Measurements from ENCODE around the gene MTA3.

Gene MTA3

DNA sequence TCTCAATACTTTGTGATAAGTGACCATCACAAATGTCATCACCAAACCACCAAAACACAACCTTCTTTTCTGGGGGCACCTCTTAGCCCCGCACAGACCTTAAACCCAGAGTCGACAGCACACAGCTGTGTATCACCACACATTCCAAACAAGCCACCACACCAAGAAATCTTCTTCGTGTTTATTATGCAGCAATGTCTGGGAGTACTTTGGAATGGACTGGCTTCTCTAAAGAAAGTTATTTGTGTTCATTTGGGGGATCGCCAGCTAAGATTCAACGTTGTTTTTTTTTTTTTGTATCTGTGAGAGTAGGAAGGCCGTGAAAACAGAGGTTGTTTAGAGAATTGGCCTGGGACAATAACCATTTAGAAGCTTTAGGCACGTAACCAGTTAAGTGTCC, 1.1 kb upstream of the MTA3 start:
- Histone ChIP-seq H3K4me1 (ENCODE audit: insufficient read depth, insufficient read length) (peaks cover 2% of the 10 kb centered on the region), H3K27me3 (ENCODE audit: insufficient read depth, insufficient read length) (no peaks in the 10 kb centered on the region), H3K36me3 (ENCODE audit: insufficient read depth, insufficient read length, low read length) (peaks cover 6% of the 10 kb centered on the region), H3K4me3 (ENCODE audit: insufficient read length, low read depth) (peak overlapping the region; percentile 21), H3K9ac (ENCODE audit: insufficient read length, low read depth) (peak overlapping the region; percentile 74), H3K9me3 (ENCODE audit: insufficient read depth, low read length) (no peaks in the 10 kb centered on the region)
- no peak for TF ChIP-seq SUZ12 (IDR thresholded peaks at IDR 0.05; ENCODE audit: extremely low read depth, insufficient read depth, insufficient read length)
- TF ChIP-seq YY1 (IDR thresholded peaks at IDR 0.05; ENCODE audit: insufficient read depth, insufficient read length): no peak
- no peak for TF ChIP-seq ZNF274 (IDR thresholded peaks at IDR 0.05; ENCODE audit: low read depth, low read length)
- no peak for DNase-seq (ENCODE audit: low read depth, low spot score)

GRCh38 chr2:42567806-42568400, 529 bp upstream of the MTA3 start:
- Histone ChIP-seq H3K9me3 (ENCODE audit: insufficient read depth, low read length) (no peaks in the 10 kb centered on the region), H3K4me1 (ENCODE audit: insufficient read depth, insufficient read length) (peaks cover 2% of the 10 kb centered on the region), H3K27me3 (ENCODE audit: insufficient read depth, insufficient read length) (no peaks in the 10 kb centered on the region), H3K9ac (ENCODE audit: insufficient read length, low read depth) (peak overlapping the region; percentile 74), H3K4me3 (ENCODE audit: insufficient read length, low read depth) (peak overlapping the region; percentile 21), H3K36me3 (ENCODE audit: insufficient read depth, insufficient read length, low read length) (peaks cover 10% of the 10 kb centered on the region)
- DNase-seq (ENCODE audit: low read depth, low spot score): peak; percentile 68
- TF ChIP-seq SUZ12 (IDR thresholded peaks at IDR 0.05; ENCODE audit: extremely low read depth, insufficient read depth, insufficient read length): no peak
- TF ChIP-seq YY1 (IDR thresholded peaks at IDR 0.05; ENCODE audit: insufficient read depth, insufficient read length): no peak
- no peak for TF ChIP-seq ZNF274 (IDR thresholded peaks at IDR 0.05; ENCODE audit: low read depth, low read length)

GRCh38 chr2:42569116-42569711, 782 bp downstream of the MTA3 start:
- H3K9ac ChIP-seq (ENCODE audit: insufficient read length, low read depth): peak overlapping the region; percentile 90
- TF ChIP-seq YY1 (IDR thresholded peaks at IDR 0.05; ENCODE audit: insufficient read depth, insufficient read length) (no peak), ZNF274 (IDR thresholded peaks at IDR 0.05; ENCODE audit: low read depth, low read length) (no peak), SUZ12 (IDR thresholded peaks at IDR 0.05; ENCODE audit: extremely low read depth, insufficient read depth, insufficient read length) (no peak)
- no peaks in the 10 kb centered on the region for H3K27me3 ChIP-seq (ENCODE audit: insufficient read depth, insufficient read length)
- H3K36me3 ChIP-seq (ENCODE audit: insufficient read depth, insufficient read length, low read length): peaks cover 16% of the 10 kb centered on the region
- peaks cover 4% of the 10 kb centered on the region for H3K4me1 ChIP-seq (ENCODE audit: insufficient read depth, insufficient read length)
- no peaks in the 10 kb centered on the region for H3K9me3 ChIP-seq (ENCODE audit: insufficient read depth, low read length)
- H3K4me3 ChIP-seq (ENCODE audit: insufficient read length, low read depth): peak overlapping the region; percentile 74
- no peak for DNase-seq (ENCODE audit: low read depth, low spot score)

GRCh38 chr2:42569883-42570282, 1.5 kb downstream of the MTA3 start:
- Histone ChIP-seq H3K4me3 (ENCODE audit: insufficient read length, low read depth) (peak overlapping the region; percentile 74), H3K36me3 (ENCODE audit: insufficient read depth, insufficient read length, low read length) (peaks cover 20% of the 10 kb centered on the region), H3K27me3 (ENCODE audit: insufficient read depth, insufficient read length) (no peaks in the 10 kb centered on the region), H3K9ac (ENCODE audit: insufficient read length, low read depth) (peak overlapping the region; percentile 90), H3K4me1 (ENCODE audit: insufficient read depth, insufficient read length) (peaks cover 4% of the 10 kb centered on the region), H3K9me3 (ENCODE audit: insufficient read depth, low read length) (no peaks in the 10 kb centered on the region)
- DNase-seq (ENCODE audit: low read depth, low spot score): no peak
- TF ChIP-seq SUZ12 (IDR thresholded peaks at IDR 0.05; ENCODE audit: extremely low read depth, insufficient read depth, insufficient read length) (no peak), YY1 (IDR thresholded peaks at IDR 0.05; ENCODE audit: insufficient read depth, insufficient read length) (no peak), ZNF274 (IDR thresholded peaks at IDR 0.05; ENCODE audit: low read depth, low read length) (no peak)

DNA sequence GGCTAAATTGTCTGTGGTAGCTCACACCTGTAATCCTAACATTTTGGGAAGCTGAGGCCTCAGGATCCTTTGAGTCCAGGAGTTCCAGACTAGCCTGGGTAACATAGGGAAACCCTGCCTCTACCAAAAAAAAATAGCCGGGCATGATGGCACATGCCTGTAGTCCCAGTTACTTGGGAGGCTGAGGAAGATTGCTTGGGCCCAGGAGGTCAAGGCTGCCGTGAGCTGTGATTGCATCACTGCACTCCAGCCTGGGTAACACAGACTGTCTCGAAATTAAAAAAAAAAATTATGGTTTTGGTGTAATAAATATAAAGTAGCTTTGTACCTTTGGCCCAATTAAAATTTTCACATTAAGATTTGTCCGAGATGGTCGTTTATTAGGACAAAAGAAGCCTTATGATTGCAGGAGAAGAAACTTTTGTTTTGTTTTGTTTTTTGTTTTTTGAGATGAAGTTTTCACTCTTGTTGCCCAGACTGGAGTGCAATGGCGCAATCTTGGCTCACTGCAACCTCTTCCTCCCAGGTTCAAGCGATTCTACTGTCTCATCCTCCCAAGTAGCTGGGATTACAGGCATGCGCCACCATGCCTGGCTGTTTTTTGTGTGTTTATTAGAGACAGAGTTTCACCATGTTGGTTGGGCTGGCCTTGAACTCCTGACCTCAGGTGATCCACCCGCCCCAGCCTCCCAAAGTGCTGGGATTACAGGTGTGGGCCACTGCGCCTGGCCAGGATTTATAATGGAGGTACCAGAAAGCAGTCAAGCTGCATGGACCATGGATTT, 4.1 kb downstream of the MTA3 start:
- TF ChIP-seq YY1 (IDR thresholded peaks at IDR 0.05; ENCODE audit: insufficient read depth, insufficient read length) (no peak), ZNF274 (IDR thresholded peaks at IDR 0.05; ENCODE audit: low read depth, low read length) (no peak), SUZ12 (IDR thresholded peaks at IDR 0.05; ENCODE audit: extremely low read depth, insufficient read depth, insufficient read length) (no peak)
- peaks cover 32% of the 10 kb centered on the region for H3K36me3 ChIP-seq (ENCODE audit: insufficient read depth, insufficient read length, low read length)
- no peak overlapping the region for H3K9ac ChIP-seq (ENCODE audit: insufficient read length, low read depth)
- H3K4me3 ChIP-seq (ENCODE audit: insufficient read length, low read depth): no peak overlapping the region
- DNase-seq (ENCODE audit: low read depth, low spot score): no peak
- H3K27me3 ChIP-seq (ENCODE audit: insufficient read depth, insufficient read length): no peaks in the 10 kb centered on the region
- peaks cover 2% of the 10 kb centered on the region for H3K4me1 ChIP-seq (ENCODE audit: insufficient read depth, insufficient read length)
- no peaks in the 10 kb centered on the region for H3K9me3 ChIP-seq (ENCODE audit: insufficient read depth, low read length)

DNA sequence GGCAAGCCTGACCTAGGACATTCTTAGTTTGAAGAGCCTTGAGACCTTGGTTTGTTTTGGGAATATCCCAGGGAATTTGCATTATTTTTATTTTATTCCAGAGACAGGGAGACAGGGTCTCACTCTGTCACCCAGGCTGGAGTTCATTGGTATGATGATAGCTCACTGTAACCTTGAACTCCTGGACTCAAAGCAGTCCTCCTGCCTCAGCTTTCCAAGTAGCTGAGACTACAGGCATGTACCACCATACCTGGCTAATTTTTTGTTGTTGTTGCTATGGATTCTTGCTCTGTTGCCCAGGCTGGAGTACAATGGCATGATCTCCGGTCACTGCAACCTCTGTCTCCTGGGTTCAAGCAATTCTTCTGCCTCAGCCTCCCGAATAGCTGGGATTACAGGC, 4.8 kb downstream of the MTA3 start:
- no peak for DNase-seq (ENCODE audit: low read depth, low spot score)
- Histone ChIP-seq H3K4me1 (ENCODE audit: insufficient read depth, insufficient read length) (peaks cover 2% of the 10 kb centered on the region), H3K9me3 (ENCODE audit: insufficient read depth, low read length) (no peaks in the 10 kb centered on the region), H3K4me3 (ENCODE audit: insufficient read length, low read depth) (no peak overlapping the region), H3K9ac (ENCODE audit: insufficient read length, low read depth) (no peak overlapping the region), H3K27me3 (ENCODE audit: insufficient read depth, insufficient read length) (no peaks in the 10 kb centered on the region), H3K36me3 (ENCODE audit: insufficient read depth, insufficient read length, low read length) (peaks cover 37% of the 10 kb centered on the region)
- TF ChIP-seq ZNF274 (IDR thresholded peaks at IDR 0.05; ENCODE audit: low read depth, low read length) (no peak), YY1 (IDR thresholded peaks at IDR 0.05; ENCODE audit: insufficient read depth, insufficient read length) (no peak), SUZ12 (IDR thresholded peaks at IDR 0.05; ENCODE audit: extremely low read depth, insufficient read depth, insufficient read length) (no peak)

- Histone ChIP-seq H3K9ac (ENCODE audit: insufficient read length, low read depth) (no peak overlapping the region), H3K4me1 (ENCODE audit: insufficient read depth, insufficient read length) (peaks cover 2% of the 10 kb centered on the region), H3K36me3 (ENCODE audit: insufficient read depth, insufficient read length, low read length) (peaks cover 51% of the 10 kb centered on the region), H3K9me3 (ENCODE audit: insufficient read depth, low read length) (no peaks in the 10 kb centered on the region), H3K27me3 (ENCODE audit: insufficient read depth, insufficient read length) (no peaks in the 10 kb centered on the region), H3K4me3 (ENCODE audit: insufficient read length, low read depth) (no peak overlapping the region)
- TF ChIP-seq SUZ12 (IDR thresholded peaks at IDR 0.05; ENCODE audit: extremely low read depth, insufficient read depth, insufficient read length): no peak
- TF ChIP-seq YY1 (IDR thresholded peaks at IDR 0.05; ENCODE audit: insufficient read depth, insufficient read length): no peak
- TF ChIP-seq ZNF274 (IDR thresholded peaks at IDR 0.05; ENCODE audit: low read depth, low read length): no peak
- DNase-seq (ENCODE audit: low read depth, low spot score): no peak
Measured at GRCh38 chr2:42575458-42576064, 7.1 kb downstream of the MTA3 start.
